Spleen (tissue), 7 donors: ENCODE data around the gene MATCAP1.

Source experiments
- POLR2A ChIP-seq, 3 donors: fragments of 450-650 bp; IDR thresholded peaks; one replicate each; pipeline ENCODE4 v1.5.1; 2017; ENCODE audit warnings: antibody characterized with exemption in 3 of 3, mild to moderate bottlenecking in 1 of 3
- POLR2AphosphoS5 ChIP-seq, 3 donors: sonication (generic); formaldehyde crosslinking; IDR thresholded peaks; one replicate each; pipeline ENCODE4 v1.5.1; 2017; ENCODE audit warnings: antibody characterized with exemption in 3 of 3
- TF ChIP-seq, protein P1 (sequence below), 11 experiments: fragments of 200-600 bp in 7 of 11; fragments of 450-650 bp in 4 of 11; sonication (generic) in 4 of 11; IDR thresholded peaks in 8 of 11; conservative IDR thresholded peaks in 3 of 11; 1 replicate in 7 of 11; 2 replicates in 4 of 11; pipeline versions ENCODE4 v1.4.0 to v1.8.0; 2016 to 2021; ENCODE audit warnings: antibody characterized with exemption in 11 of 11, inconsistent platforms in 4 of 11, mild to moderate bottlenecking in 1 of 11
- donor health status: DM: no; HTN: no; CAD: no; lungs with moderate emphysema.
- donor health status: DM: no; HTN: no; CAD: no.
- donor health status: DM: no; HTN: no; CAD: no.

DNA sequence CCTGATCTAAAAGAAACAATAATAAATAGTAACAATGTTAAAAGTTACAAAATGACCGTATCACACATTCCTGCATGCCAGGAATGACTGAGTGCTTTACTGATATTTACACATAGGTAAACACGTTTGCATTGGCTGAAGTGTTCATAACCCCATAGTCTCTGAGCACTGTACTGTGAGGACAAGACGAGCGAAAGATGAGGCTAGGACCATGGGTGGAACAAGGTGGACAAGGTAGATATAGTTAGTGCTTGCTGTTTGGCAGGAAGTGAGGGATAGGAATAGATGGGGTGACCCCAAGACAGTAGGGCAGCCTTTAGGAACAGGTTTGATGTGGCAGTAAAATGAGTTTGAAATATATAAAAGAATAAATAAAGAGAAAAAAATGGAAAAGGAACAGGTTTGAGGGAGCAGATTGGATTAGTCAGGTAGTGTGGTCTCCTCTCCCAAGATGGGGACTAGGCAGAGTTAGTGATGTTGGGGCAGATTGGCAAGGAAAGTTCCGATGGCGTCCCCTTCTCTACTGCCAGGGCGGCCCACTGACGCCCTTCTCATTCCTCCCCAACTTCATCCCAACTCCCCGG is 7.7 kb upstream of the MATCAP1 start:
- TF ChIP-seq, protein P1, sequence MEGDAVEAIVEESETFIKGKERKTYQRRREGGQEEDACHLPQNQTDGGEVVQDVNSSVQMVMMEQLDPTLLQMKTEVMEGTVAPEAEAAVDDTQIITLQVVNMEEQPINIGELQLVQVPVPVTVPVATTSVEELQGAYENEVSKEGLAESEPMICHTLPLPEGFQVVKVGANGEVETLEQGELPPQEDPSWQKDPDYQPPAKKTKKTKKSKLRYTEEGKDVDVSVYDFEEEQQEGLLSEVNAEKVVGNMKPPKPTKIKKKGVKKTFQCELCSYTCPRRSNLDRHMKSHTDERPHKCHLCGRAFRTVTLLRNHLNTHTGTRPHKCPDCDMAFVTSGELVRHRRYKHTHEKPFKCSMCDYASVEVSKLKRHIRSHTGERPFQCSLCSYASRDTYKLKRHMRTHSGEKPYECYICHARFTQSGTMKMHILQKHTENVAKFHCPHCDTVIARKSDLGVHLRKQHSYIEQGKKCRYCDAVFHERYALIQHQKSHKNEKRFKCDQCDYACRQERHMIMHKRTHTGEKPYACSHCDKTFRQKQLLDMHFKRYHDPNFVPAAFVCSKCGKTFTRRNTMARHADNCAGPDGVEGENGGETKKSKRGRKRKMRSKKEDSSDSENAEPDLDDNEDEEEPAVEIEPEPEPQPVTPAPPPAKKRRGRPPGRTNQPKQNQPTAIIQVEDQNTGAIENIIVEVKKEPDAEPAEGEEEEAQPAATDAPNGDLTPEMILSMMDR (IDR thresholded peaks at IDR 0.05 in 8 of 11, conservative IDR thresholded peaks at IDR 0.05 in 3 of 11): no peak
- no peak for TF ChIP-seq POLR2A (IDR thresholded peaks at IDR 0.05)
- TF ChIP-seq POLR2AphosphoS5 (IDR thresholded peaks at IDR 0.05): no peak
